ENCODE data around the gene CDC42. TPM values are rescaled to one million over a fixed set of nuclear protein-coding genes. Genes with fewer than 3 reads are reported as not detected.

CDC42 gene
- total and polyA plus RNA-seq, 9 of the 15 experiments (the other 6 are each of a cell fraction or from before 2014, with no cell fraction given), result 186 to 398 (median 325) TPM

DNA sequence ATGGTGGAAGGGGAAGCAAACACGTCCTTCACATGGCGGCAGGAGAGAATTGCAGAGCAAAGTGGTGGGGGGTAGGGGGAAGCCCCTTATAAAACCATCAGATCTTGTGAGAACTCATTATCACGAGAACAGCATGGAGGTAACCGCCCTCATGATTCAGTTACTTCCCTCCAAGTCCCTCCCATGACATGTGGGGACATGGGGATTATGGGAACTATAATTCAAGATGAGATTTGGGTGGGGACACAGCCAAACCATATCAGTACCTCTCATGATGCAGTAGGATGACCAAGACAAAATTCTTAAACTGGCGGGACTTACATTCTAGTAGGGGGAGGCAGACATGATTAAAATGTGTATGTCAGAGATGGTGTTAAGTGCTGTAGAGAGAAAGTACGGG, 51.6 kb downstream of the CDC42 start (continued):
- TF ChIP-seq, protein P1, sequence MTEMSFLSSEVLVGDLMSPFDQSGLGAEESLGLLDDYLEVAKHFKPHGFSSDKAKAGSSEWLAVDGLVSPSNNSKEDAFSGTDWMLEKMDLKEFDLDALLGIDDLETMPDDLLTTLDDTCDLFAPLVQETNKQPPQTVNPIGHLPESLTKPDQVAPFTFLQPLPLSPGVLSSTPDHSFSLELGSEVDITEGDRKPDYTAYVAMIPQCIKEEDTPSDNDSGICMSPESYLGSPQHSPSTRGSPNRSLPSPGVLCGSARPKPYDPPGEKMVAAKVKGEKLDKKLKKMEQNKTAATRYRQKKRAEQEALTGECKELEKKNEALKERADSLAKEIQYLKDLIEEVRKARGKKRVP (CRISPR knock-in tag; IDR thresholded peaks at IDR 0.05), result no peak
- TF ChIP-seq, protein P2, sequence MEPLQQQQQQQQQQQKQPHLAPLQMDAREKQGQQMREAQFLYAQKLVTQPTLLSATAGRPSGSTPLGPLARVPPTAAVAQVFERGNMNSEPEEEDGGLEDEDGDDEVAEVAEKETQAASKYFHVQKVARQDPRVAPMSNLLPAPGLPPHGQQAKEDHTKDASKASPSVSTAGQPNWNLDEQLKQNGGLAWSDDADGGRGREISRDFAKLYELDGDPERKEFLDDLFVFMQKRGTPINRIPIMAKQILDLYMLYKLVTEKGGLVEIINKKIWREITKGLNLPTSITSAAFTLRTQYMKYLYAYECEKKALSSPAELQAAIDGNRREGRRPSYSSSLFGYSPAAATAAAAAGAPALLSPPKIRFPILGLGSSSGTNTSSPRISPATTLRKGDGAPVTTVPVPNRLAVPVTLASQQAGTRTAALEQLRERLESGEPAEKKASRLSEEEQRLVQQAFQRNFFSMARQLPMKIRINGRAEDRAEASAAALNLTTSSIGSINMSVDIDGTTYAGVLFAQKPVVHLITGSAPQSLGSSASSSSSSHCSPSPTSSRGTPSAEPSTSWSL (CRISPR knock-in tag; IDR thresholded peaks at IDR 0.05; ENCODE audit: borderline replicate concordance), result no peak
- TF ChIP-seq CC2D1A (IDR thresholded peaks at IDR 0.05), result peak; percentile 85
- TF ChIP-seq TEAD1 (CRISPR knock-in tag; IDR thresholded peaks at IDR 0.05), result no peak
- TF ChIP-seq PCBP2 (IDR thresholded peaks at IDR 0.05; ENCODE audit: low read depth, low read length, poor library complexity, severe bottlenecking), result no peak
- no peak for TF ChIP-seq RCOR1 (IDR thresholded peaks at IDR 0.05; ENCODE audit: borderline replicate concordance in 1 of 2, low read depth in 2 of 2, low read length in 2 of 2)
- no peak for TF ChIP-seq PCBP1 (IDR thresholded peaks at IDR 0.05; ENCODE audit: low read depth, low read length, poor library complexity, severe bottlenecking)
- no peak for TF ChIP-seq ELF1 (tag; IDR thresholded peaks at IDR 0.05)
- TF ChIP-seq, protein P3, sequence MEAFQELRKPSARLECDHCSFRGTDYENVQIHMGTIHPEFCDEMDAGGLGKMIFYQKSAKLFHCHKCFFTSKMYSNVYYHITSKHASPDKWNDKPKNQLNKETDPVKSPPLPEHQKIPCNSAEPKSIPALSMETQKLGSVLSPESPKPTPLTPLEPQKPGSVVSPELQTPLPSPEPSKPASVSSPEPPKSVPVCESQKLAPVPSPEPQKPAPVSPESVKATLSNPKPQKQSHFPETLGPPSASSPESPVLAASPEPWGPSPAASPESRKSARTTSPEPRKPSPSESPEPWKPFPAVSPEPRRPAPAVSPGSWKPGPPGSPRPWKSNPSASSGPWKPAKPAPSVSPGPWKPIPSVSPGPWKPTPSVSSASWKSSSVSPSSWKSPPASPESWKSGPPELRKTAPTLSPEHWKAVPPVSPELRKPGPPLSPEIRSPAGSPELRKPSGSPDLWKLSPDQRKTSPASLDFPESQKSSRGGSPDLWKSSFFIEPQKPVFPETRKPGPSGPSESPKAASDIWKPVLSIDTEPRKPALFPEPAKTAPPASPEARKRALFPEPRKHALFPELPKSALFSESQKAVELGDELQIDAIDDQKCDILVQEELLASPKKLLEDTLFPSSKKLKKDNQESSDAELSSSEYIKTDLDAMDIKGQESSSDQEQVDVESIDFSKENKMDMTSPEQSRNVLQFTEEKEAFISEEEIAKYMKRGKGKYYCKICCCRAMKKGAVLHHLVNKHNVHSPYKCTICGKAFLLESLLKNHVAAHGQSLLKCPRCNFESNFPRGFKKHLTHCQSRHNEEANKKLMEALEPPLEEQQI (IDR thresholded peaks at IDR 0.05), result peak; percentile 91
- TF ChIP-seq CBFB (CRISPR knock-in tag; IDR thresholded peaks at IDR 0.05), result no peak
- TF ChIP-seq KLF13 (tag; IDR thresholded peaks at IDR 0.05; ENCODE audit: borderline replicate concordance, low read depth), result no peak
- no peak for TF ChIP-seq ZNF79 (CRISPR knock-in tag; IDR thresholded peaks at IDR 0.05; ENCODE audit: low read depth)
- no peak for TF ChIP-seq E2F3 (CRISPR knock-in tag; IDR thresholded peaks at IDR 0.05)
- no peak for TF ChIP-seq CBX5 (IDR thresholded peaks at IDR 0.05; ENCODE audit: borderline replicate concordance, low read depth)
- TF ChIP-seq, protein P4, sequence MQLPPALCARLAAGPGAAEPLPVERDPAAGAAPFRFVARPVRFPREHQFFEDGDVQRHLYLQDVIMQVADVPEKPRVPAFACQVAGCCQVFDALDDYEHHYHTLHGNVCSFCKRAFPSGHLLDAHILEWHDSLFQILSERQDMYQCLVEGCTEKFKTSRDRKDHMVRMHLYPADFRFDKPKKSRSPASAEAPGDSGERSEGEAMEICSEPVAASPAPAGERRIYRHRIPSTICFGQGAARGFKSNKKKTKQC (CRISPR knock-in tag; IDR thresholded peaks at IDR 0.05), result no peak
- TF ChIP-seq ETV6 (IDR thresholded peaks at IDR 0.05; ENCODE audit: borderline replicate concordance in 1 of 2, low read depth in 2 of 2, low read length in 1 of 2), result no peak
- no peak for TF ChIP-seq ETV6 (CRISPR knock-in tag; IDR thresholded peaks at IDR 0.05; ENCODE audit: borderline replicate concordance)
- TF ChIP-seq RBFOX2 (IDR thresholded peaks at IDR 0.05; ENCODE audit: low read depth, low read length), result no peak
- peak; percentile 62 for TF ChIP-seq NFE2 (IDR thresholded peaks at IDR 0.05; ENCODE audit: low read depth)
- no peak for TF ChIP-seq FOSL1 (tag; conservative IDR thresholded peaks at IDR 0.05)
- TF ChIP-seq SMARCA5 (IDR thresholded peaks at IDR 0.05), result no peak
- no peak for TF ChIP-seq NRF1 (conservative IDR thresholded peaks at IDR 0.05 in 1 of 2, IDR thresholded peaks at IDR 0.05 in 1 of 2)
